ENCODE data around the gene PHF3.
"Not testable (repeated sequence)": the region's sequence is repeated elsewhere in the genome, so short reads cannot be mapped to it uniquely, and the experiment has no call there.

PHF3 gene

DNA sequence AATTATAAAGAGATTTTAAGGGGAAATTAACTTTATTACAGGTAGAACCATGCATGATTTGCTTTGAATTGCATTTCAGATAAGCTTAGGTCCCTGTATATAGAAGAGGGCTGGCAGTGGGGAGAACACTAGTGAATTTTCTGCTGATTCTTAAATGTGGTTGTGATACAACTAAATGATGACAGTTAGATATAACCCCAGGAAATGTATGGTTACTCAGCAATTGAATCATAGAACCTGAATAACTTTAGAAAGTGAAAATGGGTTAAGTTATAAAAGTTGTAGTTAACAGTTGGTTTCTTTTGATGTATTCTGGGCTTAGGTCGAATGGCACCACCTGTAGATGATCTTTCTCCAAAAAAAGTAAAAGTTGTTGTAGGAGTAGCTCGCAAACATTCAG lies 70.1 kb downstream of the PHF3 start:
- in situ Hi-C loops (cut with HindIII; ENCODE audit: low sequenced_read_pairs) = no loop called here

DNA sequence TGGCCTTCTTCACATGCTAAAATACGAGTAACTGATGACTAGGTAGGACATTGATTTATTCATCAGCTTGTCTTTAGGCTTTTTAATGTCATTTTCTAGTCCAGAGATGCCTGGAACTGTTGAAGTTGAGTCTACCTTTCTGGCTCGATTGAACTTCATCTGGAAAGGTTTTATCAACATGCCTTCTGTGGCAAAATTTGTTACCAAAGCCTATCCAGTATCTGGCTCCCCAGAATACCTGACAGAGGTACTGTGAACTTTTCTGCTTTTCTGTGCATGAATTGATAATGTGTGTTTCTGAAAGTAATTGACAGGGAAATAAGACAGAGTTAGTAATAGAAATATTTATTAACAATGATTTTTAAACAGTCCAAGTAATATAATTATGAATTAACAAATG lies 71.0 kb downstream of the PHF3 start:
- in situ Hi-C loops (cut with HindIII; ENCODE audit: low sequenced_read_pairs) = no loop called here

DNA sequence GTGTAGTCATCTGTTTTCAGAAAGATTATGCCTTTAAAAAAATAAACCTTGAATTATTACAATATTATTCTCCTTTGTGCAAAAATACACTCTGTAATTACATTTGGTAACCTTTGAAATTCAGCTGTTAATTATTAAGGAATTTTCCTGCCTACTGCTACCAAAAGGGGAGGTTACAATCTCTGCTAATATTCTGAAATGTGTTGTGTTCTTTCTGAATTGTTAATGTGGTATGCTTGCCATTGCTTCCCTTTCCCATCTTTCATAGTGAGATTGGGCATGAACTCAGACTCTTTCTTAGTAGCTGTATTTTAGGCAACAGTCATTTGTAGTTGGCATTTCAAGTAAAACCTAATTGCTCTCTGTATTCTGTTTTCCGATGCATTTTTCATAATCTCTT lies 73.0 kb downstream of the PHF3 start:
- in situ Hi-C loops (cut with HindIII; ENCODE audit: low sequenced_read_pairs) = no loop called here

DNA sequence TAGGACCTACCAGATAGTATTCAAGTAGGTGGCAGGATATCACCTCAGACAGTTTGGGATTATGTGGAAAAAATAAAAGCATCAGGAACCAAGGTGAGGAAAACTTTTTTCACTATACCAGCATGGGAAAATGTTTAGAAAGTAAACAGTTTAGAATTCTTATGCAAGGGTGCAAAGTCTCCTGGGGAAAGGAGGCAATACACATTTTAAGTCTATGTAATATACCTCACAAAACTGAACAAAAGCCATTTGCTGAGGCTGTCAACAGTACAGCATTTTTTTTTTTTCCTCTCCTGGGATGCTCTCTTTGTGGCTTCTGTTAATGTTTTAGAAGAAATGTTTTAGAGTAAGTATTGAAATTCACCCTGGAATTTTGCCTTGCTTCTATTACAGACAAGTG lies 73.5 kb downstream of the PHF3 start:
- in situ Hi-C loops (cut with HindIII; ENCODE audit: low sequenced_read_pairs) = no loop called here

DNA sequence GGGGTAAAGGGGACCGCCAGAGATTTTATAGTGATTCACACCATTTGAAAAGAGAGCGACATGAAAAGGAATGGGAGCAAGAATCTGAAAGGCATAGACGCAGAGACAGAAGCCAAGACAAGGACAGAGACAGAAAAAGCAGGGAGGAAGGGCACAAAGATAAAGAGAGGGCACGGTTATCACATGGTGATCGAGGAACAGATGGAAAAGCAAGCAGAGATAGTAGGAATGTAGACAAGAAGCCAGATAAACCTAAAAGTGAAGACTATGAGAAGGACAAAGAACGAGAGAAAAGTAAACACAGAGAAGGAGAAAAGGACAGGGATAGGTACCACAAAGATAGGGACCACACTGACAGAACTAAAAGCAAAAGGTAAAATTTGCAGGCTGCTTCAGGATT lies 77.7 kb downstream of the PHF3 start:
- in situ Hi-C loops (cut with HindIII; ENCODE audit: low sequenced_read_pairs) = no loop called here

DNA sequence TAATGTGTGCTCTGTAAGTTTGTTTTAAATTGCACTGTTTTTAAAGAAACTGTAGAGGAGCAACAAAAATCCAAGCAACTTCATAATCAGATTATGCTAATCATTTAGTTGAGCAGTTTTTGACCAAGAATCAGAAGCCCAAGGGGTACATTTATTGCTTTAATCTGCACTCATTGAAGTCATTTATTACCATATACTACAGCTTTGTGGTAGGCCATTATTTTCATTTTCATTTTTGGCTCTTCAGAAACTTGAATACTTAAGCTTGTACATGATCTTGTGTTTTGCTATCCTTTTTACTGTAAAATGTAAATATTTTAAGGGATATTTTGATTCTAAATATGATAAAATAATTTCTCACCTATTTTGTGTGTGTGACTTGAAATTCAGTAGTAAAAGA lies 78.5 kb downstream of the PHF3 start:
- in situ Hi-C loops (cut with HindIII; ENCODE audit: low sequenced_read_pairs) = no loop called here

DNA sequence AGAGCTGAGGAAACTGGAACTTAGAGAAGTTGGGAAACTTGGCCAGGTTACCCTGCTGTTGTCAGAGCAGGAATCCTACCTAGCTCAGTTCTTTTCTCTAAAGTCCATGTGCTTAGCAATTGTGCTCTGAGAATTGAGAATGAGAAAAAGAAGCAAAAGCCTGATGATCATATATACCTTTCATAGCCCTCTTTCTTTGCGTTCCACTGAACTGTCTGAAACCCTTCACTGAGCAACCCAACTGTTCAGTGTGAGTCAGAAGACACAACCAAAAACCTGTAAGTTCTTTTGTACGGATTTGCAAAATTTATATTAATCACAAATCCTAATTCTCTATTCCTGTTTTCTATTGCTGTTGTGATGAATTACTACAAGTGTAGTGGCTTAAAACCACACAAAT lies 80.6 kb downstream of the PHF3 start:
- in situ Hi-C loops (cut with HindIII; ENCODE audit: low sequenced_read_pairs) = no loop called here

DNA sequence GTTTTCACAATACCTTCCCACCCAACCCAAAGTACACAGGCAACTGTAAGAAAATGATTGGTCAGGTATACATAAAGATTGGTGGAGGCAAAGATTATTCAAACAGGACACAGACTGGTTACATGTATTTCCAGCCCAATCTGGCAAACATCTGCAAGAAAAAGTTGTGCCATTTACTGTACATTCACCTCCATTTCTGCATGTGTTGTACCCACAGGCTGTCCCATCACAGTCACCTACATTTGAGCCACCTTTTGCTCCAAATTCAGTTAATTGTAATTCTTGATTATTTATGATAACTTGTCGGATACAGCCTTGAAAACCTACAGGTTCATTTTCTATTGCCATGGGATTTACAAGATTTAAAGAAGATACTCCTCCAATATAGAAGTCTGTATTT lies 85.6 kb downstream of the PHF3 start:
- in situ Hi-C loops (cut with HindIII; ENCODE audit: low sequenced_read_pairs) = no loop called here

DNA sequence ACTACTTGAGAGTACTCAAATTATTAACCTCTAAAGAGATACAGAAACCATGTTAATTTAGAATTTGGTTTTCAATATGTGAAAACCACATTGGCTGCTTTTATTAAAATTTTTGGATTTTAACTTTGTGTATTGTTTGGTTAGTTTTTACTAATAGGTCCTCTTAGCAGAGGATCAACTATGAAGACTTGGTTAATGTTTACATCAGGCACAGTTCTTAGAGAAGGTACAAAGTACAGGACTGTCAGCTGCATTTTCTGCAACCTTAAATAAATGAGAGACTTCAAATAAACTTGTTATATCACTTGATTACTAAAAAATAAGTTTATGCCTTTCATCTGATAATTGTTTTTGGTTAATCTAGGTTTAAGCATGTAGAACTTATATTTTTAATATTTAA lies 89.1 kb downstream of the PHF3 start:
- in situ Hi-C loops (cut with HindIII; ENCODE audit: low sequenced_read_pairs) = no loop called here

DNA sequence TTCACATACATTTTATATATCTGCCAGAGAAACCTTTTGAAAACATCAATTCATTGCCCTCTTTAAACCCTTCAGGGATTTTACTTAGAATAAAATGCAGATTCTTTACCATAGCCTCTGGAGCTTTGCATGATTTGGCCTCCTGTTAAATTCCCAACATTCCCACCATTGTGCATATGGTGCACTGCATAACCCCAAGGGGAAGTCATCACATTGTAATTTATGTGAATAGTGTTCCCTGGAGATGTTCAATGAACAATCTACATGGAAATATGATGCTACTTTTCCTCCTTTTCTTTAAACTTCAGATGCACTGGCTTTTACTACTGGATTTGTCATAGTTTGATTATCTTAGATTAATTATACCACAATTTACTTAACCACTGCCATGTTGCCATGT lies 94.7 kb downstream of the PHF3 start:
- in situ Hi-C loops (cut with HindIII; ENCODE audit: low sequenced_read_pairs) = no loop called here

DNA sequence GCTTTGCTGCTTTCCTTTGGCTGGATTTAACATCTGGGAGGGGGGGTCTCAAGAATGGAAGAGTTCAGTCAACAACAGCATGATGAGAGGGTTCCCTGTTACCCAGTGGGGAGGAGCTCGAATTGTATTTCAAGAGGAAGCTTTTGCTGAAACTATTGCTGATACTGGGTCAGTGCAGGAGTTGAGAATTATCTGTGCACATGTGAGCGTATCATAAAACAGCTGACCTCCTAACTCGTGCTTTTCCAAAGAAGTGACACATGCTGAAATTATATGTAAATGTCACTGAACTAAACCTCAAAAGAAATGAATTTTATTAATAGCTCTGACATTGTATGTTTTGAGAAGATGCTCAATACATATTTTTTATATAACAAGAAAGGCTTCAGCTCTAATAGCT lies 96.3 kb downstream of the PHF3 start:
- in situ Hi-C loops (cut with HindIII; ENCODE audit: low sequenced_read_pairs) = no loop called here

DNA sequence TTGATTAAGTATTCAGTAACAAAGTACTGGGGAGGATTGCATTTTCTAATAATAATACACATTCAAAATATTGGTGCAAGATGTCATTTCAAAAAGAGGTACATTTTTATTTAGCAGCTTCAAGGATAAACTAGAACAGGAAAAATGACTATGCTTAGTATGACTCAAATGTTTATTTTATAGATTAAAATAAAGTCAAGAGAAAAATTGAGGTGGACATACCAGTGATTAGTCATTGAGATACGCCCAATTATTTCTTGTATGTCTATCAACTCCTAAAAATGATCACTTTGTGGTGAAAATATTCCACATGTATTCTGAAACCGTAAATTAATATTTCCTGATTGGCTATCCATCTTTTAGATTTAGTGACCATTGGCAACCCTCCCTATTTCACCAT lies 96.7 kb downstream of the PHF3 start:
- in situ Hi-C loops (cut with HindIII; ENCODE audit: low sequenced_read_pairs) = no loop called here

DNA sequence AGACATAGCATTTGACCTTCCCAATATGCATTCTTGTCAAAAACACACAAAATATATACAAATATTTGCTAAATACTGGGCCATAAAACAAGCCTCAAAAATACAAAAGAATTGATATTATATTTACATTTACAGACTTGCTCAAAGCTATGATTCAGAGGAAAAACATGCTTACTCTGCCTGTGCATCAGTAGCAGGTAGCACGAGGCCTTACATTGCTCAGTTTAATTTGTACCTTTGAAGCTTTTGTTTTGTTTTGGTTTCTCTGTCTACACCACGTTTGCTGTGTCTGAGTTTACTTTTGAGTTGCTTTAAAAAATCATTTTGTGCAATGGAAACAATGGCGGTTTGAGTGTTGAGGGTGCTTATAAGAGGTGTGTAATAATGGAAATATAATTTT lies 99.3 kb downstream of the PHF3 start:
- in situ Hi-C loops (cut with HindIII; ENCODE audit: low sequenced_read_pairs) = no loop called here

DNA sequence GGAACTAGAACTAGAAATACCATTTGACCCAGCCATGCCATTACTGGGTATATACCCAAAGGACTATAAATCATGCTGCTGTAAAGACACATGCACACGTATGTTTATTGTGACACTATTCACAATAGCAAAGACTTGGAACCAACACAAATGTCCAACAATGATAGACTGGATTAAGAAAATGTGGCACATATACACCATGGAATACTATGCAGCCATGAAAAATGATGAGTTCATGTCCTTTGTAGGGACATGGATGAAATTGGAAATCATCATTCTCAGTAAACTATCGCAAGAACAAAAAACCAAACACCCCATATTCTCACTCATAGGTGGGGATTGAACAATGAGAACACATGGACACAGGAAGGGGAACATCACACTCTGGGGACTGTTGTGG lies 102.6 kb downstream of the PHF3 start:
- in situ Hi-C loops (cut with HindIII; ENCODE audit: low sequenced_read_pairs) = not testable (repeated sequence)

DNA sequence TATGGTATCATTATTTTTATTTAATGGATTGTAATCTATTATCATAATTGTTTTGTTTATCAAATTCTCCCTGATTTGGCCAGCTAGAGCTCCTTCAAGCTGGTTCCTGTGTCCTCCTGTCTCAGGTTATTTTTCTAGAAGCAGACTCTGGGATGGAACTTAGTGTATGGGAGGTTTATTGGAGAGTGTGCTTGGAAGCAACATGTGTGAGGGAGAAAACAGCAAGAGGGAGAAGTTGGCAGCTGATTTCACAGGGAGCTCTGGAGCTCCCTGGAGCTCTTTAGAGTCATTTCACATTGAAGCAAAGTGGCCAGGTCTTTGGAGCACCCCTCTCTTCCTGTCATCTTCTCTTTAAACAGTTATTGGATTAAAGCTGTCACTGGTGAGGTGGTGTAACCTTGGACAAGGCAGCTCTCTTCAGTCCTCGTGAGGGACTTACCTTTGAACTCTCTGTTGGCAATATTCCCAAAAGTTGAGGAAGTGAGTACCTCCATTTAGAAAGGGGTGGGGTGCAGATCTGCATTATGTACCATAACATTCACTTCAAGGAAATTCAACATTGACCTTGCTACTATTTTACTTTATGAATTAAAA lies 103.6 kb downstream of the PHF3 start:
- in situ Hi-C loops (cut with HindIII; ENCODE audit: low sequenced_read_pairs) = no loop called here

DNA sequence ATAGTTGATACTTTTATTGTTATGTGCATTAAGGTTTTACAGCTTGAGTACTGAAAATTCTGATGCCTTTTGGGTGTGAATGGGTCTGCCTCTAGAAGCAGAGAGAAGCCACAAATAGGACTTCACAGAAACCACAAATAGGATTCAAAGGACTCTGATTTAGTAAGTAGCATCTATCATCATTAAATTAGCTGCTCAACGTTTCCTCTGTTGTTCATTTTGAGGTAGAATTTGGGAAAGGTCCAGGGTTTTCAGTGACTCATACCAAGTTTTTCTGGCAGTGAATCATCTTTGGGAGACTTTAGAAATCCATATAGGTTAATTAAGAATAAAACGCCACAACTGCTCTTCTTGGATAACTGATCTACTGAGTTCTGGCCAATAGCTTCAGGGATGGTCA lies 105.1 kb downstream of the PHF3 start:
- in situ Hi-C loops (cut with HindIII; ENCODE audit: low sequenced_read_pairs) = no loop called here

DNA sequence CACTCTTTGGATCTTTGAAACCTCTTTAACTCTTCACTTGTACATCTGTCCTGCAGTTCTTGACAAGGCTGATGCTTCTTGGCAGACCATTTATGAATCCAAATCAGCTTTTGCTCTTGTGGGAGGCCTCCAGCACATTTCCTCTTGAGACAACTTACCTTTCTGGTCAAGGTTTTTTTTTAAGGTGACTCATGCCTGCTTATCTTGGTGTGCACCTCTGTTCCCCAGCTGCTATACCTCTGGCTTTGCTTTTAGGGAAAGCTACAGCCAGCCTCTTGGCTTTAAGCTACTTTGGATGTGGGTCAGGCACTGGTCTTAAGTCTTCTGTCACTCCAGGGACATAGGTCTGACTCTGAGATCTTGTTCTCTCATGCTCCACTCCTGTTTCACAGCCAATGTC lies 106.5 kb downstream of the PHF3 start:
- in situ Hi-C loops (cut with HindIII; ENCODE audit: low sequenced_read_pairs) = no loop called here

DNA sequence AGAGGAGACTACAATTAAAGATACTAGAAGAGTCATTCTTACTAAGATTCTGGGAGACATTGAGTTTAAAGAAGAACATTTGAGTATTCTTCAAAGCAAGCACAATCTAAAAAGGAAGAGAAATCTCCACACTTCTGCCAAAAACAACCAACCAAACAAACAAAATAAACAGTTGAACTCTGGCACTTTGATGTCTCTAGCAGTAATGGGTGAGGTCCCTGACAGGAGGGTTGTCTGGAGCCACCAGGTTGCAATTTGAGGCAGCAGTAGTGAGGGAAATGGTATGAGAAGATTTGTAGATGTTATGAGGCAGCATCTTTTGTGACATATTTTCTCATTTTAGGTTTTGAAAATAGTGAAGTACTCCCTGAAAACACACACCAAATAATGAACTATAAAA lies 108.1 kb downstream of the PHF3 start:
- in situ Hi-C loops (cut with HindIII; ENCODE audit: low sequenced_read_pairs) = no loop called here

DNA sequence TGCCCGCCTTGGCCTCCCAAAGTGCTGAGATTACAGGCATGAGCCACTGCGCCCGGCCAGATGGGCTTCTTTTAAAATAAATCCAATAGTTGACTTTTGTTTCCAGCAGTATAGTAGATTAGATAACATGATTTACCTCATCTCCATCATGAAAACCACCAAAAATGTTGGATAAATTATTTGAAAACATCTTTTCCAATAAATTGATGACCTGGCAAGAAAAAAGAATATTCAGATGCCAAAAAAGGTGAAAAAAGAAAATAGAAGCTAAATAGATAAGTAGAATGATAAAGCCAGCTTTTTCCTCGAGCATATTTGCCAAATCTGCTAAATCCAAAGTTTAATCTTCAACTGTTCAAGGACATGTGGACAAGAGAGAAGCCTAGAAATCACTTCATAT lies 109.2 kb downstream of the PHF3 start:
- in situ Hi-C loops (cut with HindIII; ENCODE audit: low sequenced_read_pairs) = no loop called here

DNA sequence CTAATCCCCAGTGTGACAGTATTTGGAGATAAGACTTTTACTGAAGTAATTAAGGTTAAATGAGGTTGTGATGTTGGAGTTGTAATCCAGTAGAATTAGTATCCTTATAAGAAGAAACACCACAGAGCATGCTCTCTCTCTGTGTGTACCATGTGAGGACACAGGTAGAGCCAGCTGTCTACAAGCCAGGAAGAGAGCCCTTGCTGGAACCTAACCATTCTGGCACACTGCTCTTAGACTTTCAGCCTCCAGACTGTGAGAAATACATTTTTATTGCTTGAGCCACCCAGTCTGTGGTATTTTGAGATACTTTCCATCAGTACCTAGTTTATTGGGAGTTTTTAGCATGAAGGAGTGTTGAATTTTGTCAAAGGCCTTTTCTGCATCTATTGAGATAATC lies 110.2 kb downstream of the PHF3 start:
- in situ Hi-C loops (cut with HindIII; ENCODE audit: low sequenced_read_pairs) = no loop called here

DNA sequence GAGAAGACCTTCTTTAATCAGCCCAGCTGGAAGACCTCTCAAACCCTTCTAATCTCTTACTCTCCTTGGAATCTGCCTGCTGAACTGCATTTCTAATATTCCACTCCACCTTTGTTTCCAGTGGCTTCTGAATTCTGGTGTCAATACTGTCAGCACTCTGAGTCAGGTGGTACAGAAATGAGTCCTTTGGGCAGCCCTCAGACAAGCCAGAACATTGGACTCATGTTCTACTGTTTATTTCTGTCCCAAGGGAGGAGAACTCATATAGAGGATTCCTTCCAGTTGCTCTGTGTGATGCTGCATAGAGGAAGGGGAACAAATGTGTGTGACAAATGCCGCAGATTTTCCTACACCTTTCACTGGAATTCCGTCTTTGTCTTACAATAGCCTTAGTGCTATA lies 114.8 kb downstream of the PHF3 start:
- in situ Hi-C loops (cut with HindIII; ENCODE audit: low sequenced_read_pairs) = no loop called here

DNA sequence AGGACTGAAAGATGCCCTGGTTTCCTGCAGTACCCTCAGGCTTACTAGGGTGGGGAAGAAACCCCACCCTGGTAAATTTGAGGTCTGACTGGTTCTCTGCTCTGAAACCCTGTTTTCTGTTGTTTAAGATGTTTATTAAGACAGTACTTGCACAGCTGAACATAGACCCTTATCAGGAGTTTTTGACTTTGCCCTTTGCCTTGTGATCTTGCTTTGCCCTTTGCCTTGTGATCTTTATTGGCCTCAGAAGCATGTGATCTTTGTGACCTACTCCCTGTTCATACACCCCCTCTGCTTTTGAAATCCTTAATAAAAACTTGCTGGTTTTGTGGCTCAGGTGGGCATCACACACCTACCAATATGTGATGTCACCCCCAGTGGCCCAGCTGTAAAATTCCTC lies 121.7 kb downstream of the PHF3 start:
- in situ Hi-C loops (cut with HindIII; ENCODE audit: low sequenced_read_pairs) = not testable (repeated sequence)

DNA sequence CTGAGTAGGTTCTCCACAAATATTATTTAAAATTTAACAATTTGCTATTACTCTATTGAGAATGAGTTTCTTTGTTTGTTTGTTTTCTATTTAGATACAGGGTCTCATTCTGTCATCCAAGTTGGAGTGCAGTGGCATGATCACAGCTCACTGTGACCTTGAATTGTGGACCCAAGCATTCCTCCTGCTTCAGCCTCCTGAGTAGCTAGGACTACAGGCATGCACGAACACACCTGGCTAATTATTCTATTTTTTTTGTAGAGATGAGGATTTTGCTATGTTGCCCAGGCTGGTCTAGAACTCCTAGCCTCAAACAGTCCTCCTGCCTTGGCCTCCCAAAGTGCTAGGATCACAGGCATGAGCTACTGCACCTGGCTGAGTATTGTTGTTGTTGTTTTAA lies 122.2 kb downstream of the PHF3 start:
- in situ Hi-C loops (cut with HindIII; ENCODE audit: low sequenced_read_pairs) = no loop called here

DNA sequence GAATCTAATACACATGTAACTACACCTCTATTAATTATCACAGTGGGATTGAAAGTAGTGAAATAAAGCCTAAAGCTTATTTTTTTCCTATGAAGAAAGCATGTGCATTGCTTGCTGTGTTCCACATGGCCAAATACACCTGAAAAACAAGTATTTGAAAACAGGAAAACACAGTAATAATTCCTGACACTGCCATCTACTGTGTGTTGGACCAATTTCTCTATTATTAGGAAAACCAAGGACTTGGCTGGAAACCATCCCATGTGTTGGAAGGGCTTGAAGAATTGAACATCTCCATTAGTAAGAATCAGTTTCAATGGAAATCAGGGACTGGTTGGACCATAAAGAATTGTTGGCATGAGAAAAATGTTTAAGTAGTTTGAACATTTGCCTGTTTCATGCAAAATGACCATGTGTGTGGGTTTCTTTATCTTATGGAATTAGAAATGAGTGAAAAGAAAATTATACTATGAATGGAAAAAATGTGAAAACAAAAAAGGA lies 124.1 kb downstream of the PHF3 start:
- in situ Hi-C loops (cut with HindIII; ENCODE audit: low sequenced_read_pairs) = no loop called here

All from endothelial cell of hepatic sinusoid (primary cell).